Dendritic cell treated with granulocyte-macrophage colony-stimulating factor and Interleukin-4, amounts not matched to agents 40 ng/mL and 50 ng/mL, for 4 days (primary cell): Measurements from ENCODE around the gene SEC14L1.
"Not testable (repeated sequence)": the region's sequence is repeated elsewhere in the genome, so short reads cannot be mapped to it uniquely, and the experiment has no call there.

Experiments
- H3K27ac Mint-ChIP-seq: one replicate; pipeline ENCODE4 v1.8.0; 2022; ENCODE audit warnings: mild to moderate bottlenecking, mixed read lengths
- H3K27me3 Mint-ChIP-seq: one replicate; pipeline ENCODE4 v1.8.0; 2022; ENCODE audit warnings: mild to moderate bottlenecking, mixed read lengths
- H3K36me3 Mint-ChIP-seq: one replicate; pipeline ENCODE4 v1.8.0; 2022; ENCODE audit warnings: low read depth, mixed read lengths
- H3K4me1 Mint-ChIP-seq: one replicate; pipeline ENCODE4 v1.8.0; 2022; ENCODE audit warnings: low read depth, mixed read lengths
- H3K4me3 Mint-ChIP-seq: one replicate; pipeline ENCODE4 v1.8.0; 2022; ENCODE audit warnings: mild to moderate bottlenecking, moderate library complexity, mixed read lengths
- H3K9me3 Mint-ChIP-seq: one replicate; pipeline ENCODE4 v1.8.0; 2022; ENCODE audit warnings: mixed read lengths
- intact Hi-C: fragments of 100-400 bp; cut with micrococcal nuclease; formaldehyde crosslinking; loops from one replicate; pipeline ENCODE4 v1.15.0; 2022

SEC14L1 gene

DNA sequence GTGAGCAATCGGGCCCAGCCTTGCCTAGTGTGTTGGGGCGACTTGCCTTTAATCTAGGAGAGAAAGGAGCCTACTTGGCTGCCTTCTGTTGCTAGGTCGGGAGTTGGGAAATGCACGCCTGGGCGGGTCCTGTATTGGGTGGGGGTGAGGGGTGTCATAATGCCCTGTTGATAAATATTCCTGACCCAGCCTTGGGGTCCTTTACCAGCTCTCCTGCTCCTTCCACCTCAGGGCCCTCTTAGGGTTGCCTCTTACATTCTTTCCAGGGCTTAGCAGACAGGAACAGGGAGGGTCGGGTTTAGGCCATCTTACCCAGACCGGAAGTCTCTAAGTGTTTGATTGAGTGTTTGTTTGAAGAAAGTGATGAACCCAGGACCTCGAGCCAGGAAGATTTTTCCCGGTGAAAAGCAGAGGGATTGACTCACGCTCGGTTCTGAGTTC lies 112.9 kb downstream of the SEC14L1 start:
- Mint-ChIP-seq H3K9me3 (no peaks in the 10 kb centered on the region), H3K36me3 (no peaks in the 10 kb centered on the region), H3K4me3 (no peak overlapping the region), H3K27ac (no peak overlapping the region), H3K27me3 (peaks cover 46% of the 10 kb centered on the region), H3K4me1 (peaks cover 22% of the 10 kb centered on the region)
- intact Hi-C loops: no loop called here

DNA sequence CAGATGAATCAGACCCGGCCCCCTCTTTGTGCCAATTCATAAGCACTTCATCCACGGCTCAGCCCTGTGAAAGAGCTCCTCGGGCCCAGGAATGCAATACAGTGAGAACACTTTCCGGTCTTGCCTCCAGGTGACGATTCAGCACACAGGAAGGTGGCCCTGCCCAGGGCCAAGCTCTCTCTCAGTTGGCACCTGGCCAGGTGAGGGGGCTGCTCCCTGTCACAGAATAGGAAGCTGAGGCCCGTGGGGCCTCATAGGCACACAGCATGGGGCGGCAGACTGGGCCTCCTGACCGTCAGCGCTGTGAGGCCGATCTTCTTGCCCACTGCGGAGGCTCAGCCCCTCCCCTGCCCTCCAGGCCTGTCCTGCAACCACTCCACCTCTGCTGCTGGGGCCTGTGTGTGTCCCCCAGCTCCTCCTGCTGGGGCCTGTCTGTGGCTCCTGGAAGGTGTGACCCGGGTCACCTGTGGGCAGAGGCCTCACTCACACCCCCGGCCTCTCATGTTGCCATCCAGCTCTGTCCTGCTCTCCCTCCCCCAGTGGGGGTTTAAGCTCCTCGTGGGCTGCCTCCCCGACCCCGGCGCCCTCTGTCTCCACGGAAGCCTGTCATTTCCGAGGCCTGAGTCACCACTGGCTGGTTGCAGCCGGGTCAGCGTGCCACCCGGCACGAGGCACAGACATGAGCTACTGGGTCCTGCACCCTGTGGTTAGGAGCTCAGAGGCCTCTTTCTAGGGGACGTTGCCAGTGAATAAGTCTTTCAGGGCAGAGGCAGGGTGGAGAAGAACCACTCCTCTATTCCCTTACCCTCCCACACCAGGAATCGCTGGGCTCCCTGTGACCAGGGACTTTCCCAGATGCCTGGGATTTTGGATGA lies 114.4 kb downstream of the SEC14L1 start:
- peaks cover 22% of the 10 kb centered on the region for H3K4me1 Mint-ChIP-seq
- no peaks in the 10 kb centered on the region for H3K36me3 Mint-ChIP-seq
- peaks cover 37% of the 10 kb centered on the region for H3K27me3 Mint-ChIP-seq
- no peaks in the 10 kb centered on the region for H3K9me3 Mint-ChIP-seq
- no peak overlapping the region for H3K27ac Mint-ChIP-seq
- H3K4me3 Mint-ChIP-seq: no peak overlapping the region
- intact Hi-C loops: no loop called here

DNA sequence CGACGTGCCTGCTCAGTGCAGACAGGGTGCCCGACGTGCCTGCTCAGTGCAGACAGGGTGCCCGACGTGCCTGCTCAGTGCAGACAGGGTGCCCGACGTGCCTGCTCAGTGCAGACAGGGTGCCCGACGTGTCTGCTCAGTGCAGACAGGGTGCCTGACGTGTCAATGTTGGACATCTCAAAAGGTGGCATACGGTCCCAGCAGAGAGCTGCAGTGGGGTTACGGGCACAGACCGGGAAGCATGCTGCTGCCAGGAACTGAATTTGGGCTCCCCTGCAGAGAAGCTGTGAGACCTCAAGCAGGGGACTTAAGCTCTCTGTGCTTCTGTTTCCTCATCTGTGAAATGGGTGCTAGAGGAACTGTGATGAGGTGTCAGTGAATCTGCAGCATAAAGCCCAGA lies 115.2 kb downstream of the SEC14L1 start:
- H3K27ac Mint-ChIP-seq, intact Hi-C loops, H3K36me3 Mint-ChIP-seq, H3K4me3 Mint-ChIP-seq, H3K9me3 Mint-ChIP-seq: not testable (repeated sequence)
- Mint-ChIP-seq H3K27me3 (peaks cover 37% of the 10 kb centered on the region), H3K4me1 (peaks cover 22% of the 10 kb centered on the region)

DNA sequence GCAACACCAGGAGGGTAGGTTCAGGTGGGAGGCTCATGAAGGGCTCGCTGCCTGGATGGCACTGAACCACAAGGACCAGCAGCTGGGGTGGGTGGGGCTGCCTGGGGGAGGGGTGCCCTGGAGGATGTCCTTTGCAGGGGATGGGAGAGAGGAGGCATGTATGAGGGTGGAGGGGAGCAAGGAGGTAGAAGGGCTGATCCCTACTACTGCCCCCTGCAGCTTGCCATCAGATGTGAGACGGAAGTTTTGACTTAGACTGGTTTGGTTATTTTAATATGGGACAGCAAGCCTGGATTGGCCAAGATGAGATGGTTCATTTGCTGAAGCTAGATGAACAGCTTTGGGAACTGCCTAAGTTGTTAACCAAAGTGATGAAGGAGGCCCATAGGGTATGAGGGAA lies 115.9 kb downstream of the SEC14L1 start:
- Mint-ChIP-seq H3K36me3 (no peaks in the 10 kb centered on the region), H3K27ac (no peak overlapping the region), H3K4me3 (no peak overlapping the region), H3K27me3 (peaks cover 37% of the 10 kb centered on the region), H3K9me3 (no peaks in the 10 kb centered on the region), H3K4me1 (peaks cover 23% of the 10 kb centered on the region)
- intact Hi-C loops: no loop called here

DNA sequence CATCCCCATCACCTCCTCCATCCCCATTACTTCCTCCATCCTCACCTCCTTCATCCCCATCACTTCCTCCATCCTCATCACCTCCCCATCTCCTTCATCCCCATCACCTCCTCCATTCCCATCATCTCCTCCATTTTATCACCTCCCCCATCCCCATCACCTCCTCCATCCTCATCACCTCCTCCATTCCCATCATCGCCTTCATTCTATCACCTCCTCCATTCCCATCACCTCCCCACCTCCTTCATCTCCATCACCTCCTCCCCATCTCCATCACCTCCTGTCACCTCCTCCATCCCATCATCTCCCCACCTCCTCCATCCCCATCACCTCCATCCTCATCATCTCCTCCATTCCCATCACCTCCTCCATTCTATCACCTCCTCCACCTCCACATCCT lies 116.4 kb downstream of the SEC14L1 start:
- Mint-ChIP-seq H3K4me1 (peaks cover 18% of the 10 kb centered on the region), H3K4me3 (no peak overlapping the region), H3K27ac (no peak overlapping the region), H3K27me3 (peaks cover 37% of the 10 kb centered on the region), H3K9me3 (no peaks in the 10 kb centered on the region), H3K36me3 (no peaks in the 10 kb centered on the region)
- intact Hi-C loops: no loop called here

DNA sequence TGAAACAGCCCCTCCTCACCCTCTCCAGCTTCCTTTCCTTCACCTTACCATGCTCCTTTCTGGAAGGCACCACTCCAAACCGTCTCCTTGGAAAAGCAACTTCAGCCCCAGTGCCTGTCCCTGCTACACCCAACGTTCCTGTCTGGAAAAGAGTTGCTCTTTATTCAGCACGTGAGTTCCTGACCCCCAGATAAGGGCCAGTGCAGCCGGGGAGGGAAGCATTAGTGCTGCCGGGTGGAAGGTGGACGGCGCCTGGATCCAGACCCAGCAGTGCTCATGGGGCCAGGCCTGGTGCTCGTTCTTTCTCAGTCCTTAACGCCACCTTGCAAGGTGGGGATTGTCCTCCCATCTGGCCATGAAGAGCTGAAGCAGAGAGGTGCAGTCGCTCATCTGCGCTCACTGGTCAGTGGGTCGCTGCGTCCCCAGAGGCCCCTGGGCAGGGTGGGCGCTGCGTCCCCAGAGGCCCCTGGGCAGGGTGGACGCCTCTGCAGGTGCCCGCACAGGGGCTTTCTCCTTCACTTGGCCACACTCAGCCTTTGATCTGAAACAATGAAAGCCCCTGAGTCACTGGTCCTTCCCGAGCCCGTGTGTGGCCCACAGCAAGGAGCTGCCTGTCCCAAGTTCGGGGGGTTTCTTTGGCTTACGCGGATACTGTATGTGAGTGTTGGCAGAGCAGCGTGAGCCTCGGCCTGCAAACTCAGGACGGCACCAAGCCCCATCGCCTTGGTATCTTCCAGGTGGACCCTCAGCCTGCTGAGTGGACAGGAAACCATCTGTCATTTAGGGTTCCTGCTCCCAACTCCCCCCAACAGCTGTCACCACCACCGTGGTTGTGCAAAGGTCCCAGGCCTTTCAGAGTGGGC lies 117.1 kb downstream of the SEC14L1 start:
- Mint-ChIP-seq H3K27me3 (peaks cover 33% of the 10 kb centered on the region), H3K4me1 (peaks cover 19% of the 10 kb centered on the region), H3K27ac (no peak overlapping the region), H3K9me3 (no peaks in the 10 kb centered on the region), H3K36me3 (no peaks in the 10 kb centered on the region), H3K4me3 (no peak overlapping the region)
- intact Hi-C loops: no loop called here

DNA sequence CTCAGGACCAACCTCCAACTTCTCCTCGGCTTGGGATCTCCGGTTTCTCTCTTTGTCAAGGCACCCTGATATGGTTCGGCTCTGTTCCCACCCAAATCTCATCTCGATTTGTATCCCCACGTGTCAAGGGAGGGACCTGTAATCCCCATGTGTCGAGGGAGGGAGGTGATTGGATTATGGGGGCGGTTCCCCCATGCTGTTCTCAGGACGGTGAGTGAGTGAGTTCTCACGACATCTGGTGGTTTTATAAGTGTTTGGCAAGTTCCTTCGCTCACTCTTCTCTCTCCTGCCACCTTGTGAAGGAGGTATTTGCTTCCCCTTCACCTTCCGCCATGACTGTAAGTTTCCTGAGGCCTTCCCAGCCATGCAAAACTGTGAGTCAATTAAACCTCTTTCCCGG lies 117.9 kb downstream of the SEC14L1 start:
- H3K27me3 Mint-ChIP-seq: peaks cover 33% of the 10 kb centered on the region
- no peaks in the 10 kb centered on the region for H3K36me3 Mint-ChIP-seq
- no peak overlapping the region for H3K4me3 Mint-ChIP-seq
- intact Hi-C loops: no loop called here
- H3K9me3 Mint-ChIP-seq: no peaks in the 10 kb centered on the region
- peaks cover 24% of the 10 kb centered on the region for H3K4me1 Mint-ChIP-seq
- no peak overlapping the region for H3K27ac Mint-ChIP-seq

DNA sequence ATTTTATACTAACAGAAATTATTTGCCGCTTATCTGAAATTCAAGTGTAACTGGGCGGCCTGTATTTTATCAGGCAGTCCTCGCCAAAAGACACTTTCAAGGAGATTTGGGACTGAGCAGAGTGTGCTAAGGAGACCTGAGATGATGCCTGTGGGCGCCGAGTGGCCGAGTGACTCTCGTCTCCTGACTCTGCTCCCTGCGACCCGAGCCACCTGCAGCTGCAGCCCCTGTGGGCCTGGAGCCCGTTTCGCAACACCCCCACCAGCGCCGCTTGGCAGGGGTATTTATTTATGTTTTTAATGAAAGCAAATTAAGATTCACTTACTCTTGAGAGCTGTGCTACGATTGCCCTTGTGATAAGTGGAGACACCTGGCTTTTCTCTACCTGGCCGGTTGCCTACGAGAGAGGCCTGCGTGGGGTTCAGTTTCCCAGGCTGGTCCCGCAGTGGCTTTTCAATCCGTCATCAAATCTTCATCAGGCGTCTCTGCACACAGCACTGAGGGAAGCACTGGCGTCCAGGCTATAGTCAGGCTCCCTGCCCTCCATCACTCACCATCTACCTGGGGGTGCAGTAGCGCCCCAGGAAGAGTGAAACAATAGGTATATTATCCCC lies 124.0 kb downstream of the SEC14L1 start:
- Mint-ChIP-seq H3K27ac (no peak overlapping the region), H3K4me1 (peaks cover 38% of the 10 kb centered on the region), H3K4me3 (no peak overlapping the region), H3K36me3 (peaks cover 15% of the 10 kb centered on the region), H3K9me3 (no peaks in the 10 kb centered on the region), H3K27me3 (peaks cover 13% of the 10 kb centered on the region)
- intact Hi-C loops: no loop called here

DNA sequence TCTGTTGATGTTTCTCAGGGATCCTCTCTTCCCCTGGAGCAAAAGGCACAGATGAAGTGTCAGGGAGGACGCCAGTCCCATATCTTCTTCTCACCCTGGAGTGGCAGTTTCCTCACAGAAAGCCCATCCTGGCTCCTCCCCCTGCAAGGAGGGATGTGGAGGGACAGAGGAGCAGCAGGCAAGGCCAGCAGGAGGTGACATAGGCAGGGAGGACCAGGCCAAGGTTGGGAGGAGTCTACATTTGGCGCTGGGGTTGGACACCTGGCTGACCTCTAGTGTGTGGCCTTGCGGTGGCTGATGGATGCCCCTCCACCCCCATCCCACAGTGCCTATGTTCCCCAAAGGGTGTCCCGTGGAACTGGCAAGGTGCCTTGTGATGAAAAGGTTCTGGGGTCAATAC lies 125.4 kb downstream of the SEC14L1 start:
- Mint-ChIP-seq H3K36me3 (peaks cover 25% of the 10 kb centered on the region), H3K27me3 (peaks cover 11% of the 10 kb centered on the region), H3K27ac (no peak overlapping the region), H3K4me1 (peaks cover 47% of the 10 kb centered on the region), H3K4me3 (no peak overlapping the region), H3K9me3 (no peaks in the 10 kb centered on the region)
- intact Hi-C loops: no loop called here
